NCI-H2081 (cell line): Measurements from ENCODE around the gene BCL2L13.
A peak's percentile ranks its signal among the peaks of the same experiment; 100 is the strongest.

ENCODE experiments used
- DNase-seq, 2 experiments: peaks; one replicate each; lab custom pipeline; 2025; lab: John Stamatoyannopoulos, UW

Gene BCL2L13

DNA sequence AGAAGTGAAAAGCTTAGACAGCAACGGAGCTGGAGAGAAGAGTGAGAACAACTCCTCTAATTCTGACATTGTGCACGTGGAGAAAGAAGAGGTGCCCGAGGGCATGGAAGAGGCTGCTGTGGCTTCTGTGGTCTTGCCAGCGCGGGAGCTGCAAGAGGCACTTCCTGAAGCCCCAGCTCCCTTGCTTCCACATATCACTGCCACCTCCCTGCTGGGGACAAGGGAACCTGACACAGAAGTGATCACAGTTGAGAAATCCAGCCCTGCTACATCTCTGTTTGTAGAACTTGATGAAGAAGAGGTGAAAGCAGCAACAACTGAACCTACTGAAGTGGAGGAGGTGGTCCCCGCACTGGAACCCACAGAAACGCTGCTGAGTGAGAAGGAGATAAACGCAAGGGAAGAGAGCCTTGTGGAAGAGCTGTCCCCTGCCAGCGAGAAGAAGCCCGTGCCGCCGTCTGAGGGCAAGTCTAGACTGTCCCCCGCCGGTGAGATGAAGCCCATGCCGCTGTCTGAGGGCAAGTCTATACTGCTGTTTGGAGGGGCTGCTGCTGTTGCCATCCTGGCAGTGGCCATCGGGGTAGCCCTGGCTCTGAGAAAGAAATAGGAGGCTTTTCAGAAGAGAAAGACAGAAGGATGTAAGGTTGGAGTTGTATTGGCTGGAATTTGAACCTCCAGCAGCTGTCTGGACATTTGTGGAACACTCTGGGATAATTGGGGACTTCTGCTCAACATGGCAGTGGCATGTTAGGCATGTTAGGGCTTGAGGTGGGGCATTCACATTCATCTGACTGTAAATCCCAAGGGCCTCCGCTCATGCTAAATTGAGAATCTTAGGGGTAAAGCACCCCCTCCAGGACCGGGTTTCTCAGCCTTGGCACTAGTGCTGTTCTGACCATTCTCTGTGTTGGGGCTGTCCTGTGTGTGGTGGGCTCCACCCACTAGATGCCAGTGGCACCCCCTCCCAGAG lies 88.7 kb downstream of the BCL2L13 start:
- no peak for DNase-seq

DNA sequence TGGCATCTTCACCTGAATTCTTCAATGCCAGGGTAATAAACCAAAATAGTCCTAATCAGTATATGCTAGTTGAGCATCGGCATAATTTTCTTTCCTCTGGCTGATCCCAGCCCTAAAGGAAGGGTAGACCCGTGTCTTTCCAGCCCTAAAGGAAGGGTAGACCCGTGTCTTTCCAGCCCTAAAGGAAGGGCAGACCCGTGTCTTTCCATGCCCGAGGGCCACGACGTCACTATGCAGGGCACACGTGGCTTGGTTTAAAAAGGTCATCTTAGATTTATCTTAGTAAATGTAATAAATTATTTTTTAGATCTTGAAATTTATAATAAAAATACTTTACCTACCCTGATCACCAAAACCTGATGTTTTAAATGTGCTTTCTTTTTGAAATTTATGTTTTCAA lies 90.2 kb downstream of the BCL2L13 start:
- DNase-seq, result no peak

DNA sequence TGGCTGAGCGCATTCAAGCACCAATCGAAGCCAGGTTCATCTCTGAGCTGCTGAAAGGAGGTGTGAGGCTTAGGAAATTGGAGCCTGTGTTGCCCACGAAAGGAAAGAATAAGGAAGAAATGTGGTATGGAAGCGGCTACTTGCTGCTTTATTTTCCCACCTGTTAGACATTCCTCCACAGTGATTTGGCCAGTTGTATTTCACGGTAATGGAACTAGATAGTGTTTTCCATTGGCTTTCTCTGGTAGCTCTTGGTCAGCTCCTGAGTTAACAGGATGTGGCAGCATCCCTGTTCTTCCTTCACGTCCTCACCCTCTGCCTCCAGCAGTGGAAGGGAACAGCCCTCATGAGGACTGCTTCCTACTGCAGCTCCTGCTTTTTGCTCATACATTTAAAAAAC lies 91.0 kb downstream of the BCL2L13 start:
- DNase-seq, result no peak

DNA sequence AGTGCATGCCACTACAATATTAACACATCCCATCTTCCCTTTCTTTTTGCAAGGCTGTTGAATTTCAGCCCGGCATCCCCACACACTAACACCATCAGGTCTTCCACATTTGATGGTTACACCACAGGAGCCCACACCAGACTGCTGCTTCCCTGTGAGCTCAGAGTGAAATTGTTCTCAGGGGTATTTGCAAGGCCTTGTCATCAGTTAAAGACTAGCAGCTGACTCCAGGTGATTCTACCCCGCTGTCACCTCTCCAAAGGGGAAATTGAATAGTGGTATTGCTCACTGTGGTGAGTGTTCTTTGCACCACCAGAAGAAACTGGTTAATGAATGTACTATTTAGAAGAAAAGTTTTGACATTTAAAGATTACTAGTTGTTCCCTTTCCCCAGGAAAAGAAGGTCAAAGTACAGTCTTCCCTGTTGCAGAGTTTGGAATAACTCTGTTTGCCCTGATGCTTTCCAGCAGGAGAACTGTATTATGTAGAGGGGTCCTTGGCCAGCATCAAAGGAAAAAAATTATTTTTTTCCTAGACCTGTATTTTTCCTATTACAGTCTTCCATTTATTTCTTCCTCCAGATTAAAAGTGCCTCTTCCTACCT lies 93.8 kb downstream of the BCL2L13 start:
- no peak for DNase-seq

GRCh38 chr22:17733466-17733865 lies 94.9 kb downstream of the BCL2L13 start:
- DNase-seq, result no peak

GRCh38 chr22:17734187-17734586 lies 95.6 kb downstream of the BCL2L13 start:
- no peak for DNase-seq

DNA sequence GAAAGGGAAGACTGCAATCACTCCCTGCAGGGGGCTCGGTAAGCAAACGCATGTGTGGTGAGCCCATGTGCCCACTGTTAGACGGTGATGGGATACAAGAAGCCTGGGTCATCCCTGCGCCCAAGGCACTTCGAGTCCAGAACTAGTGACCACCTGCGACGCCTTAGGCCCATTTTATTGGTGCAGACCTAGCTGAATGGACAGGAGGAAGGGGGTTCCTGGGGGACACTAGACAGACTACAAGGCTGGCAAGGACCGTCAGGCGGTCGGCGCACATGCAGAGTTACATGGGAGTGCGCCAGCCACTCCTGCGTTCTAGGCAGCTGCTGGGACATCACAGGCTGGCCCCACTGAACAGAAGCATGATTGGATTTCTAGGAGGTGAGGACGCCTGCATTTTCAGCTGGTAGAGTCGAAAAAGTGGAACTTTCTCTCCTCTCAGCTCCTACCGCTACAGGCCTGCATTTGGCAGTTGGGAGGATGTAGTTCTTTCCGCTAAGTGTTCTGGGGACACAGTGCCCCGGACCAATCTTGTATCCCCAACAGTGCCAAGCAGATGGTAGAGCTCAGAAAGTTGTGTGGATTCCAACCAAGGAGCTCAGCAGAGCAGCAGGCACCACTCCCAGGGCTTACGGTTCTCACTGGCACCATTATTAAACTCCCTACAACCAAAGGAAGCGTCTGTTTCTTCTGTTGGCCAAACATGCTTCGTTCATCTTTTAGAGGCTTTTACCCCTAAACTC lies 100.0 kb downstream of the BCL2L13 start:
- no peak for DNase-seq

DNA sequence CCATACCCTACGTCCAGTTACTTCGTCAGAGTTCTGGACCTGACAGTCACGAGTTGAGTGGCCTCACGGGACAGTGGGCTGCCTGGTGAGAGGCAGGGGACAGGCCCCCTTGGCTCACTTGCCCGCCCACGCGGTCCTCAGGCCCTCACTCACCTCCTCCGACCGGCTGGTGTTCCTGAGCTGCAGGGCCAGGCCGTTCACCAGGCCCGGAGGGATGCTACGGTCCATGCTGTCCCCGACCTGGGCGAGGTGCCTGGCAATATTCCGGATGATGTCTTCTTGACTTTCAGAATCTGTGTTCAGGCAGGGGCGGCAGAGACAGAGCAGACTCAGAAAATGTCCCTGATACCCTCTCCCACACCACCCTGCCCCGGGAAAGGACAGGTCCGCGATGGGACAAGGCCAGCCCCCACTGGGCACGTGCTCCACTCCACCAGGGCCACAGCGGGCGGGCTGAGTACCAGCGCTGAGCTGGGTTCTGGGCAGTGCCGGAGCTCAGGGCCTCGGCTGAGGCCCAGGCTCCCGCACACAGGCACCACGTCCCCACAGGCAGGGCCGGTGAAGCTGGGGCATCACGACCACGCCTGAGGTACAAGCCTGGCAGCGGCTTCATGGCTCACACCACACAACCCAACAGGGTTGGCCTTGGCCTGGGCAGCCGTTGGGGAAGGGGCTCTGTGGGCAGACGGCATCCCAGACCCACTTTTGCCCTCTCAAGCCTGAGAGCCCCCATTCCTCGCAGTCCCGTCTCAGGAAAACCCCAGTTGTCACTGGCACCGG lies 100.8 kb downstream of the BCL2L13 start:
- DNase-seq, result no peak

DNA sequence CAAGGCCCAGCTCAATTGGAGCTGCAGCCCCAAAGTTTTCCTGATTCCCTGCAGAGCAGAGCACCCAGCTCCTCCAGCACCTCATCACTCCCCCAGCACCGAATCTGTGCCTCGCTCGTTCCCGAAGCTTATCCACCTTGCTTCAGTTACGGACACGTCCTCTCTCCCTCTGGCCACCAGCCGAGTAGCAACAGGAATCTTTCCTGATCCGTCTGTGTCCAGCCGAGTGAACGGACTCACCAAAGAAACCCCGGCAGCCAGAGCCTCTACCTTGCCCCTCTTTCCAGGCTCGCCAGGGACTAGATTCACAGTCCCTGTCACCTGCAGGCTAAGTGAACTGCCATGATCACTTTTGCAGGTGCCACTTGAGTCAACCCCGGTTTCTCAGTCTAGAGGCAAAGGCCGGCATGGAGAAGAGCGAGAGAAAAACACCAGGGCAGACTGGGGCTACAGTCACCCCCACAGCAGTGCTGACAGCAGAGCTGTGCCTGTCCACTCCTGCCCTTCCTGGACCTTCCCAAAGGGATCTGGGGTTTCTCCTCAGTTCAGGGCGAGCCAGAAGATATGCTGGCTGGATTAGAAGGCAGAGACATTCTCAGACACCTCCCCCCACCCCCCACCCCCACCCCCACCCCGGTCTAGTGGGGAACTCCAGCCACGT lies 103.4 kb downstream of the BCL2L13 start:
- no peak for DNase-seq

GRCh38 chr22:17742527-17742902 lies 104.0 kb downstream of the BCL2L13 start:
- DNase-seq, result peak; percentile 57 to 75

GRCh38 chr22:17743661-17744411 lies 105.3 kb downstream of the BCL2L13 start:
- no peak for DNase-seq

- no peak for DNase-seq
Measured at GRCh38 chr22:17744430-17744829, 105.9 kb downstream of the BCL2L13 start.

GRCh38 chr22:17746916-17747315 lies 108.4 kb downstream of the BCL2L13 start:
- no peak for DNase-seq

- DNase-seq, result no peak
Measured at GRCh38 chr22:17748555-17749353, 110.2 kb downstream of the BCL2L13 start.

DNA sequence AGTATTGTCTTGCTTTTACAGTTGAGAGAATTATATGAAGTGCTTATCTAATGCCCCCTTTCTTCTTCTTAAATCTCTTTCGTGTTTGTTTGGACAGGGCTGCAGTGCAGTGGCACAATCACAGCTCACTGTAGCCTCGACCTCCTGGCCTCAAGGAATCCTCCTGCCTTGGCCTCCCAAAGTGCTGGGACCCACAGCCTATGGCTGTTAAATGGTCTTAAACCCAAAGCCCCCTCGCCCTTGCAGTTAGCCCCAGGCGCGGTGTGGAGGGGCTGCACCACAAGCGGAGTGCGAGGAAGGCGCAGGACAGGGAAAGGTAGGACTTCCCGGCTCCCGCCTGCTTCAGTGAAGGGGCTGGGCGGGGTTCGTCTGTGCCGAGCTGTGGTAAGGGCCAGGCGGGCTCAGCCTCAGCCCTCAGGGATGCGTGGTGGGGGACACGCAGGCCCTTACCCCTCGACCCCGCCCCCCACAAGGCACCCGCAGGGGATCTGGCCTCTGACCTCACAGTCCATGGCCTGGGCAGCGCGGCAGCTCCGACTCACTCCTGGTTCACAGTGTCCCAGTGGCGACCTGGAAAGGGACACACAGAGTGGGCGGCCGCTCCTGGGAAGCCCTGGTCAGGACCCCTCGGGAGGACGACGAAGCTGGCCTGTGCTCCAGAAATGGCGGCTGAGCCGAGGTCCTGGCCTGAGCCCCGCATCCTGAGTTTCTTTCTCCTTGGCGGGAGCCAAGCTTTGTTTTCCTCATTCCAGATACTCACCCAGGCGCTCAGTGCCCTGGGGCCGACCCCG lies 111.2 kb downstream of the BCL2L13 start:
- DNase-seq, result no peak

- no peak for DNase-seq
Measured at GRCh38 chr22:17751596-17751995, 113.0 kb downstream of the BCL2L13 start.

- DNase-seq, result no peak
Measured at GRCh38 chr22:17753401-17753989, 114.9 kb downstream of the BCL2L13 start.

GRCh38 chr22:17754233-17754925 lies 115.8 kb downstream of the BCL2L13 start:
- no peak for DNase-seq
